Type B pancreatic cell (in vitro differentiated cells): Measurements from ENCODE around the gene CREBRF. TPM values are rescaled to one million over a fixed set of nuclear protein-coding genes. Genes with fewer than 3 reads are reported as not detected.
"Not testable (repeated sequence)": the region's sequence is repeated elsewhere in the genome, so short reads cannot be mapped to it uniquely, and the experiment has no call there.

Source experiments
- DNase-seq: peaks from one replicate; pipeline ENCODE4 v3.0.0; 2021; ENCODE audit warnings: mixed read lengths; ENCODE audit not compliant: unreplicated experiment; ENCODE audit errors: extremely low spot score
- H3K27ac Mint-ChIP-seq: 2 replicates; pipeline ENCODE4 v1.8.0; 2021; ENCODE audit warnings: mild to moderate bottlenecking, mixed read lengths
- H3K27me3 Mint-ChIP-seq: 2 replicates; pipeline ENCODE4 v1.8.0; 2021; ENCODE audit warnings: mixed read lengths
- H3K36me3 Mint-ChIP-seq: 2 replicates; pipeline ENCODE4 v1.8.0; 2021; ENCODE audit warnings: mixed read lengths
- H3K4me1 Mint-ChIP-seq: one replicate; pipeline ENCODE4 v1.8.0; 2021; ENCODE audit warnings: mixed read lengths; ENCODE audit not compliant: unreplicated experiment
- H3K4me3 Mint-ChIP-seq: 2 replicates; pipeline ENCODE4 v1.8.0; 2021; ENCODE audit warnings: mild to moderate bottlenecking, mixed read lengths
- H3K9me3 Mint-ChIP-seq: 2 replicates; pipeline ENCODE4 v1.8.0; 2021; ENCODE audit warnings: mixed read lengths
- total RNA-seq: library from RNA; stranded (reverse); gene quantifications from 2 replicates; pipeline ENCODE4 v1.2.1, GENCODE V29; 2021; ENCODE audit warnings: low replicate concordance
- TF ChIP-seq, protein P1 (sequence below): fragments of 200-600 bp; sonication (generic); conservative IDR thresholded peaks from 2 replicates; pipeline ENCODE4 v1.5.0; 2021; ENCODE audit warnings: antibody characterized with exemption, mild to moderate bottlenecking

The CREBRF gene
- total RNA-seq, 1 donor from 2014 or later: 11.9 TPM

DNA sequence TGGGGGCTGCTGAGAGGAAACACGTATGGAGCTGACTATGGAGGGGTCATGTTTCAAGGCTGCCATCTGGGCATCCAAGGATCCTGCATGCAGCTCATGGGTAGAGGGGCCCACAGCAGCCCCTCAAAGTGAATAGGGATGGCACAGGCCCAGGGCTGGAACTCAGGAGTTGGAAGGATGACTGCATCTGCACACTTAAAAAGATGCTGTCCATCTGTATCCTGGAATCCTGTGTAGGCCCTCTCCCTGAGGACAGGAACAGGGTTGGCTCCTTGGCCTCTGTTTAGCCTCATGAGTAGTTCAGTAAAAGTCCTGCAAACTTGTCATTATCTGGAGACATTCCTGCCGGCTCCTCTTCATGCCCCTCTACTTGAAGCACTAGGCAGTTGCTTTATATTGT lies 92.2 kb downstream of the CREBRF start:
- no peak for DNase-seq
- no peaks in the 10 kb centered on the region for H3K27me3 Mint-ChIP-seq
- no peaks in the 10 kb centered on the region for H3K9me3 Mint-ChIP-seq
- H3K36me3 Mint-ChIP-seq: peaks cover 9% of the 10 kb centered on the region
- no peak overlapping the region for H3K4me3 Mint-ChIP-seq
- peaks cover 5% of the 10 kb centered on the region for H3K4me1 Mint-ChIP-seq
- TF ChIP-seq, protein P1, sequence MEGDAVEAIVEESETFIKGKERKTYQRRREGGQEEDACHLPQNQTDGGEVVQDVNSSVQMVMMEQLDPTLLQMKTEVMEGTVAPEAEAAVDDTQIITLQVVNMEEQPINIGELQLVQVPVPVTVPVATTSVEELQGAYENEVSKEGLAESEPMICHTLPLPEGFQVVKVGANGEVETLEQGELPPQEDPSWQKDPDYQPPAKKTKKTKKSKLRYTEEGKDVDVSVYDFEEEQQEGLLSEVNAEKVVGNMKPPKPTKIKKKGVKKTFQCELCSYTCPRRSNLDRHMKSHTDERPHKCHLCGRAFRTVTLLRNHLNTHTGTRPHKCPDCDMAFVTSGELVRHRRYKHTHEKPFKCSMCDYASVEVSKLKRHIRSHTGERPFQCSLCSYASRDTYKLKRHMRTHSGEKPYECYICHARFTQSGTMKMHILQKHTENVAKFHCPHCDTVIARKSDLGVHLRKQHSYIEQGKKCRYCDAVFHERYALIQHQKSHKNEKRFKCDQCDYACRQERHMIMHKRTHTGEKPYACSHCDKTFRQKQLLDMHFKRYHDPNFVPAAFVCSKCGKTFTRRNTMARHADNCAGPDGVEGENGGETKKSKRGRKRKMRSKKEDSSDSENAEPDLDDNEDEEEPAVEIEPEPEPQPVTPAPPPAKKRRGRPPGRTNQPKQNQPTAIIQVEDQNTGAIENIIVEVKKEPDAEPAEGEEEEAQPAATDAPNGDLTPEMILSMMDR: no peak
- no peak overlapping the region for H3K27ac Mint-ChIP-seq

- Mint-ChIP-seq H3K36me3 (peaks cover 5% of the 10 kb centered on the region), H3K4me3 (no peak overlapping the region), H3K9me3 (no peaks in the 10 kb centered on the region), H3K4me1 (no peaks in the 10 kb centered on the region), H3K27ac (no peak overlapping the region), H3K27me3 (no peaks in the 10 kb centered on the region)
- TF ChIP-seq, protein P1: no peak
- no peak for DNase-seq
Observed at GRCh38 chr5:173152547-173152946, 96.4 kb downstream of the CREBRF start.

DNA sequence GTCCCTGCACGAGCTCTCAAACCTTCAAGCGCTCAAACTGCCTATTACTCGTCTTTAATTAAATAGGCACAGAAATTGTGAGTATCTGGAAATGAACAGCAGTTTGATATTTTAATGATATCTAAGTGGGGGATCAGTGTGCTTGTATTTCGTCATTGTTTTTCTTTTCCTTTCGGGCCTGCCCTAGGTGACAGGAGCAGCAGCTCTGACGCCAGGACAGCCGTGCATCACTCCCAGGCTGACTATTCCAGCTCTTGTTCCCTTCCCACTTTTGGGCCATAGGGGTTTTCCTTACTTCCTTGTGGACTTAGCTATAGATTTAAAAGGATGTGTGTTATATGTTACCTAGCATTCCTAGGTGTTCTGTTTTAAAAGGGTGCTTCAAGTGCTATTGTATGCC lies 97.7 kb downstream of the CREBRF start:
- H3K36me3 Mint-ChIP-seq: peaks cover 3% of the 10 kb centered on the region
- H3K4me3 Mint-ChIP-seq: no peak overlapping the region
- H3K4me1 Mint-ChIP-seq: no peaks in the 10 kb centered on the region
- DNase-seq: no peak
- TF ChIP-seq, protein P1: no peak
- no peak overlapping the region for H3K27ac Mint-ChIP-seq
- no peaks in the 10 kb centered on the region for H3K27me3 Mint-ChIP-seq
- H3K9me3 Mint-ChIP-seq: no peaks in the 10 kb centered on the region

DNA sequence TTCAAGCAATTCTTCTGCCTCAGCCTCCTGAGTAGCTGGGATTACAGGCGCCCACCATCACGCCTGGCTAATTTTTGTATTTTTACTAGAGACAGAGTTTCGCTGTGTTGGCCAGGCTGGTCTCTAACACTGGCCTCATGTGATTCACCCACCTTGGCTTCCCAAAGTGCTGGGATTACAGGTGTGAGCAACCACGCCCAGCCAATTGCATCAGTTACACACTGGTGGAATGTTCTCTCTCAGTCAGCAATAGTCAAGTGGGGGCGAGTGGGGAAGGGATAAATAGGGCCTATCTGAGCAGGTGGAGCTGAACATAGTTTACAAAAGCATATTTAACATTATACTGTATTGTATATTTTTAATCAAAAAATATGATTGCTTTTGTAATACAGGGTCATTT lies 98.5 kb downstream of the CREBRF start:
- H3K27ac Mint-ChIP-seq, H3K4me3 Mint-ChIP-seq, H3K9me3 Mint-ChIP-seq, H3K36me3 Mint-ChIP-seq, H3K4me1 Mint-ChIP-seq, H3K27me3 Mint-ChIP-seq, DNase-seq: not testable (repeated sequence)

DNA sequence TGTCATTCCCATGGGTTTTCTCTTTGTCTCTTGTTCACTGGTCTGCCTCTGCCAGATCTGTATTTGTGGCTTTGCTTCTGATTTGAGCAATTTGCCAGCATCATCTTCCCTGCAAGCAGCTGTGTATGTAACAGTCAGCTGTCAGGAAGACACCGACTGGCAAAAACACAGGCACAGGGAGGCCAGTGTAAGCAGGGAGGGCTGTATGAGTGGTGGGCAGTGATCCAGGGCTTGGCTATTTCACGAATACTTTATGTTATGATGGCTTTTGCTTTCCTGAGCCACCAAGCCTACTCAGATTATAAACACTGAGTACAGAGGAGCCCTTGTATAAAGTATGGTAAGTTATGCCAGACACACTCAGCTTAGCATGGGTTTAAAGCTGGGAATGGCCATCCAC lies 99.8 kb downstream of the CREBRF start:
- Mint-ChIP-seq H3K4me1 (no peaks in the 10 kb centered on the region), H3K9me3 (no peaks in the 10 kb centered on the region), H3K4me3 (no peak overlapping the region), H3K36me3 (peaks cover 1% of the 10 kb centered on the region), H3K27ac (no peak overlapping the region), H3K27me3 (no peaks in the 10 kb centered on the region)
- DNase-seq: no peak
- TF ChIP-seq, protein P1: no peak

DNA sequence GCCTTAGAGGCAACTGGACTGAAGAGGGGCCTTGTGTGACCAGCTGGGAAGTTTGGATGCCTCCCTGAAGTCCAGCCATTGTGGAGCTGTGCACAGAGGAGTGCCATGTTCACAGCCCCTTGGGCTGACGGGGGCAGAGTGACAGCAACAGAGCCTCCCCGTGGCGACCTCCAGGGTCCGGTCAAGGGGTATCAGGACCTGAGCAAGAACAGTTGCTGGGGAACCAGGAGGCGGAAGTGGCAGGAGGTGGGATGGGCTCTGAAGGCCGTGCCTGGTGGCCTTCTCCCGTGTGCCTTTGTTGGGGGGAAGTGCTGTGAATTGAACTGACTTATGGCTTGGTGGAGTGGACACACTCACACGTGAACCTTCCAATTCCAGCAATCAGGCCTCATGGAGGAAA lies 102.2 kb downstream of the CREBRF start:
- no peak overlapping the region for H3K27ac Mint-ChIP-seq
- H3K36me3 Mint-ChIP-seq: peaks cover 5% of the 10 kb centered on the region
- DNase-seq: no peak
- H3K4me1 Mint-ChIP-seq: no peaks in the 10 kb centered on the region
- TF ChIP-seq, protein P1: no peak
- no peaks in the 10 kb centered on the region for H3K9me3 Mint-ChIP-seq
- no peaks in the 10 kb centered on the region for H3K27me3 Mint-ChIP-seq
- H3K4me3 Mint-ChIP-seq: no peak overlapping the region
